GM12878 (cell line): ENCODE data around the gene CCNI. TPM values are rescaled to one million over a fixed set of nuclear protein-coding genes. Genes with fewer than 3 reads are reported as not detected.

Source experiments
- ATAC-seq: fragments of 200-7000 bp; cut with Tn5 transposase; 3 replicates; pipeline ENCODE4 v1.9.1; 2020; ENCODE audit warnings: mild to moderate bottlenecking, moderate library complexity
- BruUV-seq: library from RNA; stranded (reverse); fragments of 400-500 nt; replicated peaks from 2 replicates; lab custom pipeline; 2021; lab: Mats Ljungman, UMichigan
- CTCF ChIA-PET: fragments of 300-600 bp; sonication (Branson Sonifier 250); formaldehyde crosslinking; extraction: SDS; loops from one replicate; lab custom pipeline; 2021; ENCODE audit warnings: inconsistent platforms; lab: Yijun Ruan, JAX
- POLR2A ChIA-PET: fragments of 350-600 bp; formaldehyde crosslinking; extraction: SDS; loops from one replicate; lab custom pipeline; 2021; ENCODE audit warnings: inconsistent platforms; lab: Charles Lee
- RAD21 ChIA-PET: fragments of 300-600 bp; sonication (Branson Sonifier 250); formaldehyde crosslinking; loops from one replicate; lab custom pipeline; 2023; ENCODE audit warnings: antibody characterized with exemption; ENCODE audit not compliant: unreplicated experiment; lab: Charles Lee
- SMC1A ChIA-PET: fragments of 300-600 bp; sonication (Branson Sonifier 250); formaldehyde crosslinking; loops from one replicate; lab custom pipeline; 2023; ENCODE audit not compliant: unreplicated experiment, uncharacterized antibody; lab: Charles Lee
- DNase-seq: peaks from one replicate; pipeline ENCODE4 v3.0.0-alpha.2; 2011; ENCODE audit warnings: low read depth, low spot score
- FAIRE-seq: peaks from 3 replicates; lab custom pipeline; 2011; peaks lifted over from hg19 to GRCh38; lab: Jason Lieb, UNC
- H2AFZ ChIP-seq: 2 replicates; pipeline ENCODE4 v1.6.0; 2011; ENCODE audit warnings: low read depth, low read length, control low read depth; ENCODE audit not compliant: control insufficient read depth
- H3K27ac ChIP-seq: 2 replicates; pipeline ENCODE4 v1.5.1; 2011; ENCODE audit warnings: control low read depth; ENCODE audit not compliant: control insufficient read depth, insufficient read depth
- H3K27me3 ChIP-seq, 2 experiments: replicated peaks in 1 of 2; 2 replicates each; pipeline versions ENCODE4 v1.6.0 to v1.6.1; 2011; ENCODE audit warnings: low read length in 1 of 2; ENCODE audit not compliant: control insufficient read depth in 2 of 2, insufficient read depth in 2 of 2
- H3K36me3 ChIP-seq, 2 experiments: 2 replicates each; pipeline ENCODE4 v1.5.1; 2011; ENCODE audit warnings: low read length in 1 of 2; ENCODE audit not compliant: control insufficient read depth in 2 of 2, insufficient read depth in 2 of 2
- H3K4me1 ChIP-seq: 2 replicates; pipeline ENCODE4 v1.6.1; 2011; ENCODE audit warnings: mild to moderate bottlenecking, low read length, moderate library complexity, mixed read lengths; ENCODE audit not compliant: control insufficient read depth, insufficient read depth
- H3K4me2 ChIP-seq: 2 replicates; pipeline ENCODE4 v1.6.0; 2011; ENCODE audit warnings: control low read depth; ENCODE audit not compliant: control insufficient read depth, insufficient read depth
- H3K4me3 ChIP-seq: fragments of 200-600 bp; sonication (generic); 2 replicates; pipeline ENCODE4 v1.5.1; 2016
- H3K79me2 ChIP-seq: 2 replicates; pipeline ENCODE4 v1.6.0; 2011; ENCODE audit warnings: low read length; ENCODE audit not compliant: control insufficient read depth, insufficient read depth
- H3K9ac ChIP-seq: 2 replicates; pipeline ENCODE4 v1.8.0; 2011; ENCODE audit warnings: low read length, control low read depth, mixed read lengths; ENCODE audit not compliant: control insufficient read depth, insufficient read depth
- H3K9me3 ChIP-seq: replicated peaks from 3 replicates; pipeline ENCODE4 v1.5.1; 2011; ENCODE audit warnings: mild to moderate bottlenecking, low read length; ENCODE audit not compliant: control insufficient read depth, insufficient read depth
- H4K20me1 ChIP-seq: 2 replicates; pipeline ENCODE4 v1.6.0; 2011; ENCODE audit not compliant: control insufficient read depth, insufficient read depth
- EP300 ChIP-seq, 2 experiments: fragments of 150-350 bp in 1 of 2; IDR thresholded peaks; 2 replicates each; pipeline ENCODE4 v1.6.1; 2011 to 2012; ENCODE audit warnings: low read depth in 2 of 2, low read length in 2 of 2, borderline replicate concordance in 1 of 2, improper control_type of control experiment in 1 of 2, inconsistent platforms in 1 of 2; ENCODE audit not compliant: control insufficient read depth in 1 of 2
- IRF4 ChIP-seq: IDR thresholded peaks from 2 replicates; pipeline ENCODE4 v1.6.1; 2011; ENCODE audit warnings: low read depth, low read length
- NFYB ChIP-seq: IDR thresholded peaks from 2 replicates; pipeline ENCODE4 v1.6.1; 2011; ENCODE audit warnings: low read depth, mild to moderate bottlenecking, low read length, improper control_type of control experiment, moderate library complexity; ENCODE audit not compliant: insufficient read depth
- PAX8 ChIP-seq: fragments of 450-650 bp; IDR thresholded peaks from 2 replicates; pipeline ENCODE4 v1.6.1; 2017; ENCODE audit warnings: mild to moderate bottlenecking, moderate library complexity
- PBX3 ChIP-seq: IDR thresholded peaks from 2 replicates; pipeline ENCODE4 v1.6.1; 2011; ENCODE audit warnings: mild to moderate bottlenecking, low read depth, low read length, moderate library complexity; ENCODE audit not compliant: insufficient replicate concordance
- RFX5 ChIP-seq: IDR thresholded peaks from 2 replicates; pipeline ENCODE4 v1.6.1; 2011; ENCODE audit warnings: low read depth, low read length, improper control_type of control experiment
- SIX5 ChIP-seq: IDR thresholded peaks from 2 replicates; pipeline ENCODE4 v1.6.1; 2011; ENCODE audit warnings: mild to moderate bottlenecking, low read depth, low read length, moderate library complexity; ENCODE audit not compliant: severe bottlenecking
- SKIL ChIP-seq: fragments of 450-650 bp; IDR thresholded peaks from 2 replicates; pipeline ENCODE4 v1.6.1; 2017; ENCODE audit warnings: mild to moderate bottlenecking, low read depth, inconsistent platforms; ENCODE audit not compliant: poor library complexity, severe bottlenecking
- ZBTB11 ChIP-seq: fragments of 450-650 bp; formaldehyde crosslinking; IDR thresholded peaks from 2 replicates; pipeline ENCODE4 v1.5.0; 2022; ENCODE audit warnings: mild to moderate bottlenecking, missing genetic modification characterization
- ZNF24 ChIP-seq: fragments of 450-650 bp; IDR thresholded peaks from 2 replicates; pipeline ENCODE4 v1.6.1; 2017; ENCODE audit warnings: antibody characterized with exemption, mild to moderate bottlenecking
- ZSCAN29 ChIP-seq: fragments of 450-650 bp; IDR thresholded peaks from 2 replicates; pipeline ENCODE4 v1.6.1; 2017; ENCODE audit warnings: mild to moderate bottlenecking, moderate library complexity
- whole genome bisulfite sequencing: methylation state at CpG from one replicate; pipeline ENCODE4 v1.1.6; 2016; ENCODE audit warnings: low lambda C conversion rate; ENCODE audit not compliant: insufficient replicate concordance, insufficient coverage; ENCODE audit errors: missing lambda C conversion rate; 5-methylcytosine and 5-hydroxymethylcytosine counted together
- in situ Hi-C: fragments of 300-500 bp; cut with MboI; formaldehyde crosslinking; loops from 9 replicates; pipeline ENCODE4 v1.14.3; 2018; ENCODE audit warnings: mixed read lengths
- intact Hi-C: fragments of 100-400 bp; cut with micrococcal nuclease; formaldehyde crosslinking; loops from one replicate; pipeline ENCODE4 v1.14.2; 2022; ENCODE audit not compliant: unreplicated experiment
- polyA plus RNA-seq, 11 experiments: library from polyadenylated mRNA; depleted of rRNA in 4 of 11; unstranded in 6 of 11; stranded (reverse) in 5 of 11; fragments of >200 nt; fragmentation: Nextera tagmentation in 4 of 11; fragmentation: Illumina TruSeq in 1 of 11; extraction: Ambion mirVana in 4 of 11; extraction: Trizol in 1 of 11; gene quantifications; 1 replicate in 1 of 11; 2 replicates in 10 of 11; pipeline versions ENCODE4 v1.2.1 to v1.2.3, GENCODE V29; 2011 to 2016; ENCODE audit warnings: inconsistent platforms in 2 of 11, missing spikeins in 2 of 11, low read depth in 1 of 11
- total RNA-seq, 4 experiments: library from RNA; depleted of rRNA in 3 of 4; stranded (reverse); fragments of >200 nt in 3 of 4; fragmentation: Illumina TruSeq in 1 of 4; extraction: Trizol in 1 of 4; gene quantifications; 2 replicates each; pipeline versions ENCODE4 v1.2.1 to v1.2.3, GENCODE V29; 2013 to 2021

Gene CCNI
- total and polyA plus RNA-seq, 10 of the 15 experiments (the other 5 are each of a cell fraction or from before 2014, with no cell fraction given): 70.6 to 178 (median 105) TPM

GRCh38 chr4:77093401-77093800, 17.6 kb upstream of the CCNI start:
- ChIA-PET RAD21 (interaction anchor here (0.6 to 8.3 kb wide), 5 partner anchors 11 to 108 kb away, joined by 3 to 229 read pairs (median 6); partner anchors contain the start of gene CCNI), SMC1A (interaction anchor here (0.9 to 12.9 kb wide), 9 partner anchors 22 to 114 kb away, joined by 3 to 286 read pairs (median 3); no protein-coding TSS in a partner anchor), CTCF (interaction anchor here (0.9 to 11.9 kb wide), 9 partner anchors 12 to 467 kb away, joined by 3 to 535 read pairs (median 4); no protein-coding TSS in a partner anchor), POLR2A (no interaction called here)
- no peaks in the 10 kb centered on the region for H4K20me1 ChIP-seq
- no peak for DNase-seq
- no peak overlapping the region for H3K4me2 ChIP-seq
- in situ Hi-C loops: no loop called here
- H3K27me3 ChIP-seq: no peaks in the 10 kb centered on the region
- no peak overlapping the region for H3K27ac ChIP-seq
- TF ChIP-seq ZBTB11 (CRISPR knock-in tag) (no peak), PBX3 (no peak), ZSCAN29 (no peak), SIX5 (no peak), PAX8 (no peak), RFX5 (no peak), NFYB (no peak), IRF4 (no peak), ZNF24 (no peak), SKIL (no peak), EP300 (IDR thresholded peaks at IDR 0.05; ENCODE audit: borderline replicate concordance in 1 of 2, control insufficient read depth in 1 of 2, low read depth in 2 of 2, low read length in 2 of 2) (no peak)
- H3K79me2 ChIP-seq: no peaks in the 10 kb centered on the region
- H3K4me1 ChIP-seq: no peaks in the 10 kb centered on the region
- no peak overlapping the region for H3K9ac ChIP-seq
- H3K4me3 ChIP-seq: no peak overlapping the region
- intact Hi-C loops: loop anchor here (10.0 kb wide), 1 partner anchor 211 kb away; no protein-coding TSS in a partner anchor
- no peak for ATAC-seq
- no peaks in the 10 kb centered on the region for H3K9me3 ChIP-seq
- no peak for FAIRE-seq
- no TSS peak for BruUV-seq
- no peaks in the 10 kb centered on the region for H3K36me3 ChIP-seq
- WGBS: 100% methylated on average over 1 of the region's 1 CpG
- no peak overlapping the region for H2AFZ ChIP-seq
